Activated CD8-positive, alpha-beta memory T cell treated with anti-CD3 and anti-CD28 coated beads for 36 hours (primary cell): ENCODE results near the gene GALNT2. TPM values are rescaled to one million over a fixed set of nuclear protein-coding genes. Genes with fewer than 3 reads are reported as not detected.

Experiments
- CTCF ChIA-PET: fragments of 350-600 bp; sonication (Branson Sonifier 250); formaldehyde crosslinking; loops from one replicate; lab custom pipeline; 2021; ENCODE audit warnings: antibody characterized with exemption; lab: Charles Lee
- POLR2A ChIA-PET: fragments of 350-600 bp; sonication (Branson Sonifier 250); formaldehyde crosslinking; loops from one replicate; lab custom pipeline; 2021; ENCODE audit warnings: antibody characterized with exemption; lab: Charles Lee
- total RNA-seq, 2 experiments: library from RNA; stranded (reverse); gene quantifications; one replicate each; pipeline ENCODE4 v1.2.3, GENCODE V29; 2021

The GALNT2 gene
- total RNA-seq, 2 experiments from 2014 or later, result 66.2 to 70.1 TPM

- POLR2A ChIA-PET, result no interaction called here
- CTCF ChIA-PET, result no interaction called here
Observed at GRCh38 chr1:230278871-230279582, 212.0 kb downstream of the GALNT2 start.

GRCh38 chr1:230279583-230279945 is 212.5 kb downstream of the GALNT2 start:
- CTCF ChIA-PET, result no interaction called here

DNA sequence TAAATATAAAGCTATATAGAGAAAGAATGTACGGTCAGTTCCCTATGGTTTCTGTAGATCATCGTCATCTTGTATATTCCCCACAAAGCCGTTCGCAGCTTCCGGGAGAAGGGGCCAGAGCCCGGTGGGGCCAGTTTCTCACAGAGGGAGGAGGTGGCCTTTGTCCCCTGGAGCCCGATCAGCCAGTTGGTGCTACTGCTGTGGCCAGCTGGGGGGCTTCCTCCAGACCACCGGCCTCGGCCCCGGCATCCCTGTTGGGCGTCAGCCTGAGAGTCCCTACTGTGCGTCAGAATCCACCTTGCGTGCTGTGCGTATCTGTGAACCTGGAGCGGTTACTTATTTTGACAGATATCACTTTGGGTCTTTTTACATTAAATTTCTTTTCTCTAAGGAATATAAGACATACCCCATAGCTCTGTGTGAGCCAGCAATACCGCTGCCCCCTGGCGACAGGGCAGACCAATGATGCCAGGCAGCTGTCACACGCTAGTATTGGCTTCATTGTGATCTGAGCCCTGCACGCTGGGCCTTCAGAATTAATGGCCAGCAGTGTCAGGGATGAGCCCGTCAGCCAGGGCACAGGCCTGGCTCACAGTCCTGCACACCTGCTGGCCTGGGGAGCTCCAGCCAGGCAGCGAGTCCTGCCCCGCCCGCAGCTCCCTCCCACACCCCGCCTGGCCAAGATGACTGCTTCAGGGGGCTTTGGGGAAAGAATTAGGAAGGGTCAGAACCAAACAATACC is 213.2 kb downstream of the GALNT2 start:
- CTCF ChIA-PET, result interaction anchor here (1.0 to 1.1 kb wide), 2 partner anchors 26 to 230 kb away, joined by 3 to 4 read pairs; no protein-coding TSS in a partner anchor
- POLR2A ChIA-PET, result no interaction called here

More at GRCh38 chr1:230279583-230279945, 212.5 kb downstream of the GALNT2 start:
- POLR2A ChIA-PET, result no interaction called here

- POLR2A ChIA-PET, result no interaction called here
Observed at GRCh38 chr1:230280906-230281413, 213.9 kb downstream of the GALNT2 start.

DNA sequence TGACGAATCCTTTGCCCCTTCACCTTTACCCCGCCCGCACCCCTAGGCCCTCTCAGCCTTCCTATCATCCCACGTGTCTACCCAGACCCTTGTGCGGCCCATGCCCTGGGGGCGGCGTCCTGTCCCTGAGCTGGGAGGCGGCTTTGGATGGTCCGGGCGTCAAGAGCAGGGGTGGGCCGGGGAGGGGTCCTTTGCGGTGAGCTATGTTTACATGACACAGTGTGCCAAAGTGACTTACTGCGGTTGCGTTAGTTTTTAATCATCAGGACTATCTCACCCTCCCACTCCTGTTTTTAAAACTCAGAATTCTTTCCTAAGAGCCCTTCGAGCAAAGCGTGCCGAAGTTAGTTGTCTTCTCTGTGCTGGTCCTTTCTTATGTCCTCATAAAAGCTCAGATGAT is 214.5 kb downstream of the GALNT2 start:
- POLR2A ChIA-PET, result no interaction called here
- CTCF ChIA-PET, result no interaction called here

More at GRCh38 chr1:230280906-230281413, 213.9 kb downstream of the GALNT2 start:
- CTCF ChIA-PET, result interaction anchor here (1.0 to 1.1 kb wide), 2 partner anchors 27 to 231 kb away, joined by 3 to 4 read pairs; no protein-coding TSS in a partner anchor

GRCh38 chr1:230282157-230282556 is 215.1 kb downstream of the GALNT2 start:
- ChIA-PET POLR2A (no interaction called here), CTCF (no interaction called here)

GRCh38 chr1:230283678-230284077 is 216.6 kb downstream of the GALNT2 start:
- POLR2A ChIA-PET, result no interaction called here

DNA sequence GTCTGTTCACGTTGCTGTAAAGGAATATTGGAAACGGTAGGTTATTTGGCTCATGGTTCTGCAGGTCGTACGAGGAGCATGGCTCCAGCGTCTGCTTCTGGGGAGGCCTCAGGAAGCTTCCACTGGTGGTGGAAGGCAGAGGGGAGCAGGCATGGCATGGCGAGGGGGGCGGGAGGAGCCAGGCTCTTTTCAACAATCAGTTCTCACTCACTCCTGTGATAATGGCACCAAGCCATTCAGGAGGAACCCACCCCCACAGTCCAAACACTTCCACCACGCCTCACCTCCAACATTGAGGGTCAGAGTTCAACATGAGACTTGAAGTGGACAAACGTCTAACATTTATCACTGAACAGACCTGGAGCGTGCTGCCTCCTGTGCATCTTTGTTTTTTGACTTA is 217.9 kb downstream of the GALNT2 start:
- POLR2A ChIA-PET, result no interaction called here
- CTCF ChIA-PET, result no interaction called here

More at GRCh38 chr1:230283678-230284077, 216.6 kb downstream of the GALNT2 start:
- CTCF ChIA-PET, result no interaction called here

DNA sequence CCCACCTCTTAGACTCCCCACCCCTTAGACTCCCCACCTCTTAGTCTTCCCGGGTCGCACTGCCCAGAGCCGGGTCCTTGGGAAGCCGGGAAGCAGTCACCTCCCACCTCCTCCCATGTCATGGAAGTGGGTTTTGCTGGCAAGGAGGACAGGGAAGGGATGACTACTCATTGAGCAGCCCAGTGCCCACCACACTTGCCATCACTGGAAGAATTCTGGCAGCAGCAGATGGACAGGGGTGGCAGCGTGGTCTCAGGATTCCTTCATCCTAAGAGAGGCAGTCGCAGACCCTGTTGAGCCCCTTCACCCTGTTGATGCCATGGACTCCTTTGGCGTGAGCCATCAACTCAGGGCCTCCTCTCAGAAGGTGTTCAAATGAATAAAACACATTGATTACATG is 218.3 kb downstream of the GALNT2 start:
- ChIA-PET POLR2A (no interaction called here), CTCF (no interaction called here)

- POLR2A ChIA-PET, result no interaction called here
- CTCF ChIA-PET, result no interaction called here
Observed at GRCh38 chr1:230286166-230286889, 219.3 kb downstream of the GALNT2 start.

GRCh38 chr1:230286890-230287269 is 219.8 kb downstream of the GALNT2 start:
- CTCF ChIA-PET, result no interaction called here
- POLR2A ChIA-PET, result no interaction called here

GRCh38 chr1:230287674-230288315 is 220.8 kb downstream of the GALNT2 start:
- CTCF ChIA-PET, result no interaction called here
- POLR2A ChIA-PET, result no interaction called here

GRCh38 chr1:230288641-230289349 is 221.8 kb downstream of the GALNT2 start:
- ChIA-PET CTCF (no interaction called here), POLR2A (no interaction called here)

GRCh38 chr1:230289350-230289644 is 222.3 kb downstream of the GALNT2 start:
- ChIA-PET CTCF (no interaction called here), POLR2A (no interaction called here)

- ChIA-PET POLR2A (no interaction called here), CTCF (no interaction called here)
Observed at GRCh38 chr1:230291731-230292620, 224.9 kb downstream of the GALNT2 start.

- ChIA-PET CTCF (no interaction called here), POLR2A (no interaction called here)
Observed at GRCh38 chr1:230292689-230293389, 225.8 kb downstream of the GALNT2 start.

DNA sequence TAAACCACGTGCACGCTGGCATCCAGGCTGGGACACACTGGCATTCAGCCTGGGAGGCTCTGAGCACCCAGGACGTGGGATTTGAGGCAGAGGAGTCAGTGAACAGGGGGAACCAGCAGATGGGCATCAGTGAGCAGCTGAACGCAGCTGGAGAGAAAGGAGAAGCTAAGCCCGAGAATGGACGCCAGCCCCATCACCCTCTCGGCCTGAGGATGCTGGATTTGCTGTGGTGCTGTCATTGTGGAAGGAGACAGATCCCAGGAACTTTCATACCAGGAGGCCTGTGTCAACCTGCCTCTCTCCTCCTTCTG is 226.3 kb downstream of the GALNT2 start:
- POLR2A ChIA-PET, result no interaction called here
- CTCF ChIA-PET, result no interaction called here

- POLR2A ChIA-PET, result no interaction called here
- CTCF ChIA-PET, result no interaction called here
Observed at GRCh38 chr1:230295367-230295766, 228.3 kb downstream of the GALNT2 start.
